Measurements from ENCODE around the gene REST. TPM values are rescaled to one million over a fixed set of nuclear protein-coding genes. Genes with fewer than 3 reads are reported as not detected.

Gene REST
- total and polyA plus RNA-seq, 2 donors (not counting 3 experiments of a cell fraction or from before 2014, with no cell fraction given), result 7.0 to 45.9 TPM

- Histone ChIP-seq H4K20me1 (replicated peaks; ENCODE audit: control insufficient read depth, extremely low read depth, insufficient read depth, low read length) (no peaks in the 10 kb centered on the region), H3K79me2 (ENCODE audit: control insufficient read depth, insufficient read depth, low read length) (peaks cover 10% of the 10 kb centered on the region), H3K4me3 (replicated peaks in 1 of 3; ENCODE audit: insufficient read depth in 1 of 3, low read depth in 1 of 3, low read length in 3 of 3) (no peak overlapping the region), H3K4me2 (ENCODE audit: insufficient read depth, low read length) (no peak overlapping the region), H3K4me1 (ENCODE audit: control insufficient read depth, extremely low read depth, insufficient read depth, low read length) (no peaks in the 10 kb centered on the region), H3K27ac (ENCODE audit: insufficient read depth, low read depth, low read length) (no peak overlapping the region), H2AFZ (ENCODE audit: low read depth, low read length) (no peak overlapping the region), H3K36me3 (ENCODE audit: control insufficient read depth in 2 of 2, extremely low read depth in 1 of 2, insufficient read depth in 2 of 2, low read length in 2 of 2) (peaks cover 14% of the 10 kb centered on the region in 2 experiments), H3K9ac (replicated peaks; ENCODE audit: extremely low read depth, insufficient read depth, low read length) (no peak overlapping the region), H3K27me3 (ENCODE audit: control insufficient read depth in 2 of 2, insufficient read depth in 2 of 2, low read length in 2 of 2) (no peaks in the 10 kb centered on the region), H3K9me3 (replicated peaks; ENCODE audit: control insufficient read depth, insufficient read depth, low read length) (no peaks in the 10 kb centered on the region), H3K9me1 (replicated peaks; ENCODE audit: control insufficient read depth, extremely low read depth, insufficient read depth, low read length) (no peaks in the 10 kb centered on the region)
- FAIRE-seq (no peak), DNase-seq (ENCODE audit: low read depth, low spot score) (no peak)
- CTCF ChIA-PET, result interaction anchor here (0.7 kb wide), 1 partner anchor 13 kb away, joined by 3 read pairs; no protein-coding TSS in a partner anchor
- intact Hi-C loops (cut with micrococcal nuclease), result no loop called here
- BruUV-seq (replicated peaks), result no TSS peak
- TF ChIP-seq EZH2 (IDR thresholded peaks at IDR 0.05; ENCODE audit: borderline replicate concordance, low read depth, low read length, severe bottlenecking), result no peak
- no peak for TF ChIP-seq POLR2AphosphoS5 (IDR thresholded peaks at IDR 0.05; ENCODE audit: insufficient read depth, low read depth, low read length)
- TF ChIP-seq POLR2A (IDR thresholded peaks at IDR 0.05; ENCODE audit: low read depth, low read length), result no peak
- no peak for TF ChIP-seq JUN (IDR thresholded peaks at IDR 0.05; ENCODE audit: borderline replicate concordance, insufficient read depth, insufficient read length, low read depth)
- no peak for TF ChIP-seq GATA2 (IDR thresholded peaks at IDR 0.05; ENCODE audit: insufficient read depth, insufficient read length, low read depth, low read length)
- no peak for TF ChIP-seq MAX (IDR thresholded peaks at IDR 0.05; ENCODE audit: insufficient read depth, insufficient read length)
- no peak for TF ChIP-seq MYC (IDR thresholded peaks at IDR 0.05; ENCODE audit: low read depth, low read length)
- TF ChIP-seq FOS (IDR thresholded peaks at IDR 0.05; ENCODE audit: borderline replicate concordance, insufficient read depth, low read length), result no peak
- no peak for TF ChIP-seq CTCF (IDR thresholded peaks at IDR 0.05; ENCODE audit: extremely low read depth in 1 of 2, insufficient read depth in 1 of 2, low read depth in 1 of 2, low read length in 2 of 2)
- dilution Hi-C loops (cut with MboI; ENCODE audit: extremely low pct_ligation_motif_present, low sequenced_read_pairs), result no loop called here
- POLR2A ChIA-PET, result interaction anchor here (1.1 kb wide), 1 partner anchor 27 kb away, joined by 3 read pairs; no protein-coding TSS in a partner anchor
These were observed 22.9 kb downstream of the REST start for GRCh38 chr4:56930638-56931037.

Data from endothelial cell of umbilical vein (primary cell).